ENCODE data around the gene UBE2D1.

DNA sequence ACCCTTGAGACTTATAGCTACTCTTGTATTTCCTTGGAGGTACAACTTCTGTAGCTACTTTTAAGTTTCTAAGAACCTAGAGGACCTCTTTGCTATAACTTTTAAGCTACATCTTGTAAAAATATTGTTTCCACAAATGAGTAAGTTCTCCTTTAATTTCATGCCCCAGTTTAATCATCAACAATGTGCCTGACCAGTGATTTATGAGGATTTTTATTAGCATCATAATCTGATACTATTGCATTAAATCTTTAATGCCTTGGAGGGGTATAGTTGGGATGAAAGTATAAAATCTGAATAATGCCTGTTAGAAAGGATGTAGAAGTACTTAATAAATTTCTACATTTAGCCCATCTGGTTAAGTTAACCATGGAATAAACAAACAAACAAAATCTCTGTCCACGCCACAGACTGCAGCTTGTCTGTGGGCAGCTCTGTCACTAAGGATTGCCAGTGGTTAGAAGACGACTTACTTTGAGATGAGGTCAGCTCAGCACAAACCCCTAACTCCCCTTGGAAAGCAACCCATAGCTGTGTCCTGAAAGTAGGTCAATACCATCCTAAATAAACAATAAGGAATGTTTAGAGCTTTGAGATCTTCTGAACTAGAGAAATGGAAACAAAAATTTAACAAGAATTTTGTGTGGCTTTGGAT is 18.3 kb downstream of the UBE2D1 start:
- TF ChIP-seq, protein P1, sequence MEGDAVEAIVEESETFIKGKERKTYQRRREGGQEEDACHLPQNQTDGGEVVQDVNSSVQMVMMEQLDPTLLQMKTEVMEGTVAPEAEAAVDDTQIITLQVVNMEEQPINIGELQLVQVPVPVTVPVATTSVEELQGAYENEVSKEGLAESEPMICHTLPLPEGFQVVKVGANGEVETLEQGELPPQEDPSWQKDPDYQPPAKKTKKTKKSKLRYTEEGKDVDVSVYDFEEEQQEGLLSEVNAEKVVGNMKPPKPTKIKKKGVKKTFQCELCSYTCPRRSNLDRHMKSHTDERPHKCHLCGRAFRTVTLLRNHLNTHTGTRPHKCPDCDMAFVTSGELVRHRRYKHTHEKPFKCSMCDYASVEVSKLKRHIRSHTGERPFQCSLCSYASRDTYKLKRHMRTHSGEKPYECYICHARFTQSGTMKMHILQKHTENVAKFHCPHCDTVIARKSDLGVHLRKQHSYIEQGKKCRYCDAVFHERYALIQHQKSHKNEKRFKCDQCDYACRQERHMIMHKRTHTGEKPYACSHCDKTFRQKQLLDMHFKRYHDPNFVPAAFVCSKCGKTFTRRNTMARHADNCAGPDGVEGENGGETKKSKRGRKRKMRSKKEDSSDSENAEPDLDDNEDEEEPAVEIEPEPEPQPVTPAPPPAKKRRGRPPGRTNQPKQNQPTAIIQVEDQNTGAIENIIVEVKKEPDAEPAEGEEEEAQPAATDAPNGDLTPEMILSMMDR (IDR thresholded peaks at IDR 0.05), result no peak
- no peak for TF ChIP-seq POLR2A (IDR thresholded peaks at IDR 0.05)

Data from body of pancreas (tissue), 4 donors.